Astrocyte (in vitro differentiated cells and primary cell): ENCODE results near the gene PRXL2B.

ENCODE experiments used
- CTCF ChIP-seq: IDR thresholded peaks from 2 replicates; pipeline ENCODE4 v1.5.1; 2011; ENCODE audit warnings: low read depth, mild to moderate bottlenecking, inconsistent platforms, low read length, moderate library complexity; ENCODE audit not compliant: insufficient read depth
- EZH2 ChIP-seq: IDR thresholded peaks from 2 replicates; pipeline ENCODE4 v1.6.1; 2012; ENCODE audit warnings: mild to moderate bottlenecking, low read length, inconsistent platforms; ENCODE audit not compliant: insufficient read depth

GRCh38 chr1:2544093-2544874 is 42.3 kb upstream of the PRXL2B start:
- no peak for TF ChIP-seq EZH2
- TF ChIP-seq CTCF: no peak
